Aorta (tissue), 5 donors: ENCODE data around the gene CDK2AP2. TPM values are rescaled to one million over a fixed set of nuclear protein-coding genes. Genes with fewer than 3 reads are reported as not detected.

Source experiments
- ATAC-seq: fragments of 200-7000 bp; cut with Tn5 transposase; one replicate; pipeline ENCODE4 v1.9.1; 2022; ENCODE audit warnings: moderate library complexity; ENCODE audit not compliant: low FRiP score
- DNase-seq, 2 donors: peaks; one replicate each; pipeline ENCODE4 v3.0.0-alpha.2; 2020
- H3K27ac ChIP-seq, 2 donors: one replicate each; pipeline ENCODE4 v1.5.1; 2013; ENCODE audit warnings: low read length in 2 of 2, mild to moderate bottlenecking in 2 of 2, moderate library complexity in 2 of 2, control low read depth in 1 of 2, inconsistent platforms in 1 of 2, low read depth in 1 of 2
- H3K27me3 ChIP-seq, 2 donors: one replicate each; pipeline ENCODE4 v1.6.1; 2013; ENCODE audit warnings: control low read depth in 1 of 2, low read length in 1 of 2, mild to moderate bottlenecking in 1 of 2, moderate library complexity in 1 of 2; ENCODE audit not compliant: insufficient read depth in 2 of 2, control insufficient read depth in 1 of 2
- H3K36me3 ChIP-seq, 2 donors: one replicate each; pipeline ENCODE4 v1.6.1; 2013; ENCODE audit warnings: control low read depth in 1 of 2, low read length in 1 of 2, mild to moderate bottlenecking in 1 of 2; ENCODE audit not compliant: insufficient read depth in 2 of 2, control insufficient read depth in 1 of 2
- H3K4me1 ChIP-seq, 2 donors: one replicate each; pipeline ENCODE4 v1.6.1; 2013; ENCODE audit warnings: low read length in 2 of 2, control low read depth in 1 of 2, mild to moderate bottlenecking in 1 of 2, moderate library complexity in 1 of 2; ENCODE audit not compliant: insufficient read depth in 2 of 2, control insufficient read depth in 1 of 2
- H3K4me3 ChIP-seq, 2 donors: one replicate each; pipeline ENCODE4 v1.5.1; 2013; ENCODE audit warnings: low read length in 2 of 2, control low read depth in 1 of 2, mild to moderate bottlenecking in 1 of 2
- H3K9me3 ChIP-seq: one replicate; pipeline ENCODE4 v1.6.1; 2013; ENCODE audit warnings: mild to moderate bottlenecking, low read length; ENCODE audit not compliant: control insufficient read depth
- WGBS, 2 donors: extraction: QIAGEN DNeasy Blood & Tissue Kit; methylation state at CpG; one replicate each; pipeline ENCODE4 v1.1.7; 2013; 5-methylcytosine and 5-hydroxymethylcytosine counted together
- intact Hi-C, 2 donors: fragments of 100-400 bp; cut with DNase I; formaldehyde crosslinking; loops; one replicate each; pipeline versions ENCODE4 v1.14.2 to v1.15.0; 2022
- polyA plus RNA-seq, 2 donors: library from polyadenylated mRNA; stranded (reverse); fragments of 200-250 nt; gene quantifications; one replicate each; pipeline ENCODE4 v1.2.3, GENCODE V29; 2013
- total RNA-seq, 2 donors: library from RNA; stranded (reverse); fragmentation: NEBNext Ultra II Directional; extraction: Animal tissue kit (Norgen Biotek cat#: 25700); gene quantifications; one replicate each; pipeline ENCODE4 v1.2.1, GENCODE V29; 2021
- donor health status: healthy with polysubstance abuse.
- donor health status: Bipolar disorder and iron deficiency.
- donor health status: DM: no; HTN: no; CAD: no.
- donor health status: DM: no; HTN: no; CAD: no.
- donor health status: DM: yes; HTN: yes; CAD: no.

CDK2AP2 gene
- total and polyA plus RNA-seq, 4 donors = 40.8 to 105 (median 76.5) TPM

DNA sequence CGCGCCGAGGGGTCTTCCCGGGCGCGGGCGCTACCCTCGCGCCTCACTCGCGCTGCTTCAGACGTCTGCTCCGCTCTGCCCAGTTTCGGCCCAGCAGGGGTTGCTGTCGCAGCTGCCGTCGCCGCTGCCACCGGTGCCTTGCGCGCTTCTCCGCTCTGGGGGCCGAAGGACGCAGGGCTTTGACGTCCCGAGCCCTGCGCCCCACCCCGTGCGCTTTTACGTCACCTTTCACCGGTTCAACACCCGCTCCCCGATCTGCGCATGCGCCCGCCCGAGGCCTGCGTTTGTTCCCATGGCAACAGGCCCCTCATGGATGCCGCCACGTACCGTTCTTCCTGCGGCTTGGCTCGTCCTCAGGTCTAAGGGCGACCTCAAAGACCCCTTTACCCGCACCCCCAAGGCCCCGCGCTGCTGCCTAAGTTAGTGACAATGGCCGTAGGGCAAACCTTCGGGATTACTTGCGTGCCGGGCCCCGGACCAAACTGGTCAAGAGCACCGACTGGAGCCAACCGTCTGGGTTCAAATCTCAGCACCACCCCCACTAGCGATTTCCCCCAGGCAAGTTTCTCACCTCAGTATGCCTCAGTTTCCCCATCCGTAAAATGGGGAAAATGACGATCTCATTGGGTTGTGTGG is 642 bp upstream of the CDK2AP2 start:
- DNase-seq = peak; percentile 99 to 100
- H3K36me3 ChIP-seq = no peaks in the 10 kb centered on the region
- H3K4me1 ChIP-seq = no peaks in the 10 kb centered on the region
- ATAC-seq = peak; percentile 82
- H3K27me3 ChIP-seq = no peaks in the 10 kb centered on the region
- 0 to 1% methylated on average over 46 to 57 of the region's 57 CpGs for WGBS, 2 donors
- peak overlapping the region; percentile 59 to 62 for H3K4me3 ChIP-seq
- H3K27ac ChIP-seq = peak overlapping the region; percentile 65 to 96
- no peaks in the 10 kb centered on the region for H3K9me3 ChIP-seq
- intact Hi-C loops = loop anchor here (5.0 to 10.0 kb wide), 6 partner anchors 41 to 156 kb away; partner anchors contain the start of genes GSTP1 (in 1 of the 2), POLD4 (in 1 of the 2), RAD9A (in 1 of the 2) and TMEM134 (in 1 of the 2)

DNA sequence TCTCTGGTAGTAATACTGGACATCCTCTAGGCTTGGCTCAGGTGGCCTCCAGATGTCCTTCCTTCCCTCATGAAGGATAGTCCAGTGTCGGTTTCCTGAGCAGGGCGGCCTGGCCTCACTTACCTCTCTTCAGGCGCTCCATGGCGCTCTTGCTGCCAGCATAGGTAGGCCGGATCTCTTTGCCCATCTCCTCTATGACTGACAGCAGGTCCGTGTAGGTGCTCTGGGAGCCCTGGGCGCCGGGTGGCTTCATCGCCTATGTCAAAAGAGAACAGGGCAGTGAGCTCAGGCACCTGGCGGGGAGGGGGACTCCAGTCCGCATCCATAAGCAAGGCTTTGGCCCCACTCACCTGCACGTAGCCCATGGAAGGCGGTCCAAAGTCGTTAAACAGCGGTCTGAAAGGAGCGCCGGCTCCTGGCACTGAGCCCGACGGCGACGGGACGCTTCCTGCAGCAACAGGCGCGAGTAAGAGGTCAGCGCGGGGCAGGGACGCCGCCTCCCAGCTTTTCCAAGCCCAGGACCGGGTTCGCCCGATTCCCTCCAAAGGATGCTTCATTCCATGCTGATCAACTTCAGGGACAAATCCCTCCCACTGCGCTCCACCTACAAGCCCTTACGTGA is 609 bp downstream of the CDK2AP2 start:
- DNase-seq = peak in 1 of 2 donors; percentile 86
- H3K27ac ChIP-seq = peak overlapping the region in 1 of 2 donors; percentile 74
- no peaks in the 10 kb centered on the region for H3K27me3 ChIP-seq
- WGBS, 2 donors = 24% methylated on average over 33 of the region's 33 CpGs
- intact Hi-C loops = loop anchor here (5.0 to 10.0 kb wide), 6 partner anchors 40 to 155 kb away; partner anchors contain the start of genes GSTP1 (in 1 of the 2), POLD4 (in 1 of the 2), RAD9A (in 1 of the 2) and TMEM134 (in 1 of the 2)
- peak overlapping the region; percentile 20 to 33 for H3K4me3 ChIP-seq
- no peaks in the 10 kb centered on the region for H3K9me3 ChIP-seq
- no peak for ATAC-seq
- H3K4me1 ChIP-seq = no peaks in the 10 kb centered on the region
- H3K36me3 ChIP-seq = no peaks in the 10 kb centered on the region

DNA sequence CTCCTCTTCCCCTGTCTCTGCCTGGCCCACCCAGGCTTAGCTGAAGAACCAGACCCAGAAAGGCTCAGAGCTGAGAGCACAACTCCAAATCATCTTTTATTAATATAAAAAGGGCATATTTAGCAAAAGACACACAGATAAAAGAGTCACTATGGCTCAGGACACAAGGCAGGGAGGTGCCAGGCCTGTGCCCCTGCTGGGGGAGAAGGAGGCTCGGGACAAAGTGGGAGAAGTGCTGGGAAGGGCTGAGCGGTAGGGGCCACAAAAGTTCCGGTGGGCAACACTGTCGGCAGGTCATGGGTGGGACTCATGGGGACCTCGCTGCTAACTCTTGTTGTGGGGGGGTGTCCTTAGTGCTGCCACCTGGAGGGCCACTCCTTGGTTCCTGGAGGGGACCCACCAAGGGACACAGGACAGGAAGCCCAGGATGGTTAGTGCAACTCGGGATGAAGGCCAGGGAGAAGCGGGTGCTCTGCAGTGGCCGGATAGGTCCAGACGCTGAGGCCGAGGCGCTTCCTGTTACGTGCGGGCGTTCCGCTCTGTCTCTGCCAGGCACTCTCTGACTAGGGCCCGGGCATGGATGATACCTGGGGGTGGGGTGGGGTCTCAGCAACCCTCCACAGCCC is 1.4 kb downstream of the CDK2AP2 start:
- Histone ChIP-seq H3K4me3 (no peak overlapping the region), H3K27ac (peak overlapping the region in 1 of 2 donors; percentile 17), H3K27me3 (no peaks in the 10 kb centered on the region), H3K9me3 (no peaks in the 10 kb centered on the region), H3K36me3 (no peaks in the 10 kb centered on the region), H3K4me1 (no peaks in the 10 kb centered on the region)
- DNase-seq = peak in 1 of 2 donors; percentile 59
- no peak for ATAC-seq
- intact Hi-C loops = loop anchor here (1.0 to 10.0 kb wide), 7 partner anchors 39 to 154 kb away; partner anchors contain the start of genes GSTP1 (in 1 of the 2), POLD4 (in 1 of the 2), PPP1CA (in 1 of the 2) and RAD9A (in 1 of the 2)
- 78 to 83% methylated on average over 16 of the region's 16 CpGs for WGBS, 2 donors

DNA sequence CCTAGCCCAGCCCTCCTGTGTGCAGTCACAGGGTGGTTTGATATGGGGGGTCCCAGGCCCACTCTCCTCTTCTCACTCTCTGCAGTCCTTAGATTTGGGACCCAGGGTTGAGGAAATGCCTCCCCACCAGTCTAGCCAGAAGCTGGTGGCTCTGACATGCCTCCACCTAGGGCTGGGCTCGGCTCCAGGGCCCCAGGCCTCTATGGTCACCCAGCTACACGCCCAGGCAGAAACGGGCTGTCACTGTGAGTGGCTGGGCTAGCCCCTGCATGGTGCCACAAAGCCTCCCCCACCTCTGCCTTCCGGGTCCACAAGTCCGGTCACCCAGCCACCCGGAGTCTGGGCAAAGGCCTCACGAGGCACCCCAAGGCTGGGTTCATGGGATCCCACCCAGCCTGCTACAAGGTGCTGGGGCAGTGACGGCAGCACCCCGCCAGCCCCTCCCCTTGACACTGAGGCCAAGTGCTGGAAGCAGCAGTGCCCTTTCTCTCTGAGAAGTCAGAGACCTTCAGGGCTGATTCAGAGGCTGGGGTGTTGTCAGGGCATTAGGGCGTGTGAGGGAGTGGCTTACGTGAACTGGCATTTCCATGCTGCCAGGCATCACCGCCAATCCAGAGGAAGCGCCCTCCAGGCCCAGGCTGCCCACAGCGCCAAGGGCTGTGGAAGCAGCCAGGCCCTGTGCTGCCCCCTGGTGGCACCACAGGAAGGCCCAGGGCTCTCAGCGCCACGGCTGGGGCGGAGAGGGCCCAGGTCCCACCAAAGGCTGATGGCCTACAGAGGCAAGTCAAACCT is 2.2 kb downstream of the CDK2AP2 start:
- H3K27ac ChIP-seq = peak overlapping the region; percentile 77 to 89
- peak overlapping the region in 1 of 2 donors; percentile 30 for H3K4me3 ChIP-seq
- WGBS, 2 donors = 2% methylated on average over 17 of the region's 17 CpGs
- no peaks in the 10 kb centered on the region for H3K4me1 ChIP-seq
- intact Hi-C loops = loop anchor here (1.0 to 10.0 kb wide), 7 partner anchors 38 to 154 kb away; partner anchors contain the start of genes GSTP1 (in 1 of the 2), POLD4 (in 1 of the 2), PPP1CA (in 1 of the 2) and RAD9A (in 1 of the 2)
- no peaks in the 10 kb centered on the region for H3K36me3 ChIP-seq
- H3K27me3 ChIP-seq = no peaks in the 10 kb centered on the region
- DNase-seq (peak; percentile 95 to 97), ATAC-seq (peak; percentile 80)
- H3K9me3 ChIP-seq = no peaks in the 10 kb centered on the region

DNA sequence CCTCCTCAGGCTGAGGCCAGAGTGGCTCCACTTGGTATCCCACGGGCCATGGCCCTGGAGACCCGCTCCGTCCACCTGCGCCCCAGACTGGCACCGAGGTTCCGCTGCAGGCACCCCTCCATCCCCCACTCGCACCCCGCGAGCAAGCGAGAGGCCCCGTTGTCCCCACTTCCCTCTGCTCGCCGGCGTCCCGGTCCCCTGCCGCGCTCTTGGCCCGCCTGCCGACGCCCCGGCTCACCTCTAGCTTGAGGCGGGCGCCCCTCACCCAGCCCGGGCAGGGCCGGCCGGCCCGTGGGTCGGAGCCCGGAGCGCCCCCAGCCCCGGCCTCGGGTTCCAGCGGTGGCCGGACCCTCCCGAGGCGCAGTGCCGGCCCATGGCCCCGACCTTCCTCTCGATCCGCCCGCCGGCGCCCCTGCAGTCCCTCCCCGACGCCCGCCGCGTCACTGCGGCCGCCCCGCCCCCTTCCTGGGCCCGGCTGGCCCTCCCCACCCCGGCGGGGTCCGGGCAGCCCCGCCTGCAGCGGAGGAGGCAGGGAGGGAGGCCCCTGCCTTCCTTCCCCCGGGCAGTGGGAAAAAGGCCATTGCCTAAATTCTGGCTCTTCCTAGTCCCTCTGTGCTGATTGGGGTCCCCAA is 2.9 kb downstream of the CDK2AP2 start, which contains the start of gene PITPNM1:
TSS of gene PITPNM1 (minus strand) at position 414 of the 632 bp plus-strand sequence. CDS start 1,183 bp downstream, outside the sequence.
- WGBS, 2 donors = 1% methylated on average over 56 to 58 of the region's 58 CpGs
- Histone ChIP-seq H3K27ac (peak within 1 kb of the TSS; percentile 77 to 89), H3K9me3 (no peaks in the 10 kb centered on the region), H3K4me3 (peak within 1 kb of the TSS; percentile 30 to 35), H3K36me3 (no peaks in the 10 kb centered on the region), H3K4me1 (no peaks in the 10 kb centered on the region), H3K27me3 (no peaks in the 10 kb centered on the region)
- ATAC-seq = peak; percentile 62
- peak; percentile 87 to 94 for DNase-seq
- intact Hi-C loops = loop anchor here (5.0 to 10.0 kb wide), 6 partner anchors 38 to 153 kb away; partner anchors contain the start of genes GSTP1 (in 1 of the 2), POLD4 (in 1 of the 2), RAD9A (in 1 of the 2) and TMEM134 (in 1 of the 2)

DNA sequence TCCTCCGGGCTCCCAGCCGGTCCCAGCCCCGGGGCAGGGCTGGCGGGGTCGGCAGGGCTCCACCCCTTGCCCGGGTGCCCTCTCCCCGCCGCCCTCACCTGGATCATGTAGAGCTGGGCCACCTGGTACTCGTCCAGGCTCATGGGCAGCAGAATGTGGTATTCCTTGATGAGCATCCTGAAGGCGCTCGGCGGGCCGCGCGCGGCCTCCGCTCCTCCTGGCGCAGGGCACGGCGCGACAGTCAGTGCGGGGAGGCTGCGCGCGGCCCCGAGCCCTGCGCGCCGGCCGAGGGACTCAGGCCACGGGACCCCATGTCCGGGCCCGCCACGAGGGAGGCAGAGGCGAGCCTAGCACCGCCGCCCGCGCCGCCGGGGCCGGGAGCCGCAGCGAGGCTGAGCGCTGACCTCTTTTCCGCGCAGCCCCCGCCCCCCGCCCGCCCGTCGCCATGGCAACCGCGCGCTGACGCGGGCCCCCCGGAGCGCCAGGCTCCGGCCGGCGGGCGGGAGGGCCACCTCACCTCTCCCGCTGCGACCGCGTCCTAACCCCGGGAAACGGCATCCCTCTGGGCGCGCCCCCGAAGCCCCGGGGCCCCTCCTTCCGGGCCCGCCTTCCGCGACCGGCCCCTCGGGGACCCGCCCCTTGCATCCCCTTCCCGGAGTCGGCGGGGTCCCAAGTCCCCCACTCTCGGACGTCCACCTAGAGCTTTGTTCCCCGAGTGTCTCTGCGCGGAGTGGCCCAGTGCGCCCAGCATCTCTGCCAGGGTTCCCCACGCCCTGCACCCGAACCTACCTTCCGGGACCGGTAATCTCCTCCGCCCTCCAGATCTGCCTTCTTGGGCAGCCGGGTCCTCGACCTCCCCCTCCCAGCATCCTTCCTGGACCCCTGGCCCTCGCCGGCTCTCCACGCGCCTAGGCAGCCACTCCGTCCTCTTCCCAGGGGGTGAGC is 3.7 kb downstream of the CDK2AP2 start:
- DNase-seq = peak in 1 of 2 donors; percentile 64
- 2% methylated on average over 77 to 101 of the region's 101 CpGs for WGBS, 2 donors
- intact Hi-C loops = loop anchor here in 1 of 2 donors (10.0 kb wide), 1 partner anchor 109 kb away; the partner anchor contains the start of gene RAD9A
- no peak for ATAC-seq
- Histone ChIP-seq H3K36me3 (no peaks in the 10 kb centered on the region), H3K4me3 (peak overlapping the region; percentile 30 to 35), H3K9me3 (no peaks in the 10 kb centered on the region), H3K27me3 (no peaks in the 10 kb centered on the region), H3K27ac (peak overlapping the region in 1 of 2 donors; percentile 65), H3K4me1 (no peaks in the 10 kb centered on the region)
